ENCODE data around the gene FAAP20.

FAAP20 gene

GRCh38 chr1:2178875-2179274 is 15.7 kb downstream of the FAAP20 start:
- no peak for DNase-seq (ENCODE audit: low read depth in 2 of 2)

GRCh38 chr1:2177946-2178538 is 16.5 kb downstream of the FAAP20 start:
- no peak for DNase-seq (ENCODE audit: low read depth in 2 of 2)

- DNase-seq (ENCODE audit: low read depth in 2 of 2), result no peak
These were observed 17.0 kb downstream of the FAAP20 start for GRCh38 chr1:2177541-2177940.

- DNase-seq (ENCODE audit: low read depth in 2 of 2), result no peak
These were observed 18.0 kb downstream of the FAAP20 start for GRCh38 chr1:2176615-2177014.

- DNase-seq (ENCODE audit: low read depth in 2 of 2), result no peak
These were observed 18.7 kb downstream of the FAAP20 start for GRCh38 chr1:2175681-2176454.

GRCh38 chr1:2175055-2175414 is 19.5 kb downstream of the FAAP20 start:
- DNase-seq (ENCODE audit: low read depth in 2 of 2), result no peak

- no peak for DNase-seq (ENCODE audit: low read depth in 2 of 2)
These were observed 20.1 kb downstream of the FAAP20 start for GRCh38 chr1:2174348-2175054.

GRCh38 chr1:2173546-2174347 is 20.8 kb downstream of the FAAP20 start:
- no peak for DNase-seq (ENCODE audit: low read depth in 2 of 2)

- no peak for DNase-seq (ENCODE audit: low read depth in 2 of 2)
These were observed 21.9 kb downstream of the FAAP20 start for GRCh38 chr1:2172551-2173146.

- no peak for DNase-seq (ENCODE audit: low read depth in 2 of 2)
These were observed 22.6 kb downstream of the FAAP20 start for GRCh38 chr1:2172012-2172411.

- DNase-seq (ENCODE audit: low read depth in 2 of 2), result no peak
These were observed 24.4 kb downstream of the FAAP20 start for GRCh38 chr1:2170211-2170610.

GRCh38 chr1:2169200-2169836 is 25.3 kb downstream of the FAAP20 start:
- no peak for DNase-seq (ENCODE audit: low read depth in 2 of 2)

GRCh38 chr1:2168535-2168934 is 26.0 kb downstream of the FAAP20 start:
- no peak for DNase-seq (ENCODE audit: low read depth in 2 of 2)

GRCh38 chr1:2168090-2168489 is 26.5 kb downstream of the FAAP20 start:
- DNase-seq (ENCODE audit: low read depth in 2 of 2), result no peak

GRCh38 chr1:2166695-2167094 is 27.9 kb downstream of the FAAP20 start:
- DNase-seq (ENCODE audit: low read depth in 2 of 2), result no peak

GRCh38 chr1:2166254-2166653 is 28.3 kb downstream of the FAAP20 start:
- no peak for DNase-seq (ENCODE audit: low read depth in 2 of 2)

GRCh38 chr1:2165646-2166045 is 28.9 kb downstream of the FAAP20 start:
- no peak for DNase-seq (ENCODE audit: low read depth in 2 of 2)

- no peak for DNase-seq (ENCODE audit: low read depth in 2 of 2)
These were observed 31.4 kb downstream of the FAAP20 start for GRCh38 chr1:2163205-2163604.

GRCh38 chr1:2160451-2161300 is 33.9 kb downstream of the FAAP20 start:
- no peak for DNase-seq (ENCODE audit: low read depth in 2 of 2)

GRCh38 chr1:2159124-2159523 is 35.4 kb downstream of the FAAP20 start:
- DNase-seq (ENCODE audit: low read depth in 2 of 2), result no peak

Data from fibroblast of skin of left biceps (primary cell).